HG03095 (cell line): ENCODE results near the gene BACE1.

Experiments
- ATAC-seq: cut with Tn5 transposase; IDR thresholded peaks from one replicate; pipeline ENCODE4 v1.9.1; 2021; ENCODE audit warnings: moderate library complexity; ENCODE audit not compliant: unreplicated experiment

The BACE1 gene

GRCh38 chr11:117309310-117309709 is 6.7 kb downstream of the BACE1 start:
- ATAC-seq, result no peak

- ATAC-seq, result no peak
These were observed 10.9 kb downstream of the BACE1 start for GRCh38 chr11:117305145-117305544.

DNA sequence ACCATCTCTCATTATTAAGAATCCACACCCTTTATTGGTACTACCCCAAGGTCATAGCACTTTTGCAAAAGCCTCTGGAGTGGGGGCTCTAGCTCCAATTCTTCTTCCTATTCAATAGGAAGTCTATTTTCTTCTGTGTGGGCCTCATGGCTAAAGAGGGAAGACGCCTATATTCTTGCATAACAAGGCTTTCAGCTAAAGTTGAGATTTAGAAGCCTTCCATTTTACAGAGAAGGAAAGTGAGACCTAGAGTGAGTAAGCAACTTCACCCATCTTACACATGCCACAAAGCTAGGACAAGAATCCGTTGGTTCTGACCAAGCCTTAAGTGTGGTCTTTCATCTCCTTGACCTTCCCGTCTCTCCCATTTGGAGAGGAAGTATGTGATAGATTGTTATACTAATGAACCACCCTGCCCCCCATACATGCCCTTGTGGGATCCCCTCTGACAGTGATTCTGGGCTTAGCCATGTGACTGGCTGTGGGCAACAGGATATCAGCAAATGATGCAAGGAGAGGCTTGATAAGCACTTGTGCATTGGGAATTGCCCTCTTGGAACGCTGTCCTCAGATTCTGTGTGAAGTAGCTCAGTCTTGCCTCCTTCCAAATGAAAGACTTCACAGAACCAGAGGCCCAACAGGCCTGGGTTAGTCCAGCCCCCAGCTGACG is 12.3 kb downstream of the BACE1 start:
- no peak for ATAC-seq

DNA sequence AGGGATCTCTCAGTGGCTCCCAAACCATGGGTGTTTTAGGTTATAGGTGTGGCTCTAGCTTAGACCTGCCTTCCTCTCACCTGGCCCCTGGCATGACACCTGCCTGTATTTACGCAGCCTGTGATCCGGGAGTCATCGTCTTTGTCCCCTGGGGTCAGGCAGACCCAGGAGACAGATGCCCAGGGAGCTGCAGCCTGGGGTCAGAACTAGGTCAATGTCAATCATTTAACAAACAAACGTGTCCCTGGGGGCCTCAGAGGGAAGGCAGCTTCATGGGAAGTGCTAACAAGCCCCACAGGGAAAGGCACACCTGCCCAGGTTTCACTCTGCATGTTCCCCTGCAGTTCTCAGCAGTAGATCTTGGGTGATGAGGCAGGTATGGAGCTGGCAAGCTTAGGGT is 13.0 kb downstream of the BACE1 start:
- no peak for ATAC-seq

GRCh38 chr11:117302228-117302627 is 13.8 kb downstream of the BACE1 start:
- no peak for ATAC-seq

DNA sequence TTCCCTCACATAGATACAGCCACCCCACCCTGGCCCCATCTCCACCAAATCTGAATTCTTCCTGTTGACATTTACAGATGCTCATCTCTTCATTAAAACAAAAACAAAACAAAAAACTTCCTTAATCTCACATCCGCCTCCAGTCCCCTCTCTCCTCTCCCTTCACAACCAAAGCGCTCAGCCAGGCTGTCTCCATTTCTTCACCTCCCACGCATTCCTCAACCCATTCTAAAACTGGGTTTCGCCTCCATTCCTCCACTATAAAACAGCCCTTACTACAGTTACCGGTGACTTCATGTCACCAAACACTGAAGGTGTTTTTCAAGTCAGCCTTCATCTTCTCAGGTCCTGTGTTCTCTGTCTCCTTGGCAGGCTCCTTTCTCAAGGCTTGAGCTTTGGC is 15.3 kb downstream of the BACE1 start:
- ATAC-seq, result no peak

DNA sequence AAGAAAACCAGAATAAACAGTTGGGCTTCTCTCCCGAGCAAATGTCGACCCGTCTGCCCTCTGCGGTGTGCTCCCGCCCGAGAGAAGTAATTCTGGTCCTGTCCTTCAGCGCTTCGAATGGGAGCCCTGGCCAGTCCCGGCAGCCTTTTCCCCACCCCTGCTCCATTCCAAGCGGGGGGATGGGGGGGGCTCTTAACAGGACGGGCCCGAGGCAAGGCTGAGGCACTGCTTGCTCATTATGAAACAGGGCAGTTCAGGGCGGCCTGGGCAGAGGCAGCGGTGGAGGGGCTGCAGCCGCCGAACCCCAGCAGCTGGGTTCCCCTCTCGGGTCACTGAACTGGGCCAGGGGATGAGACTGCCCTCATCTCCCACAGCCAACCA is 15.8 kb downstream of the BACE1 start:
- ATAC-seq, result no peak

GRCh38 chr11:117299351-117300282 is 16.4 kb downstream of the BACE1 start:
- no peak for ATAC-seq

DNA sequence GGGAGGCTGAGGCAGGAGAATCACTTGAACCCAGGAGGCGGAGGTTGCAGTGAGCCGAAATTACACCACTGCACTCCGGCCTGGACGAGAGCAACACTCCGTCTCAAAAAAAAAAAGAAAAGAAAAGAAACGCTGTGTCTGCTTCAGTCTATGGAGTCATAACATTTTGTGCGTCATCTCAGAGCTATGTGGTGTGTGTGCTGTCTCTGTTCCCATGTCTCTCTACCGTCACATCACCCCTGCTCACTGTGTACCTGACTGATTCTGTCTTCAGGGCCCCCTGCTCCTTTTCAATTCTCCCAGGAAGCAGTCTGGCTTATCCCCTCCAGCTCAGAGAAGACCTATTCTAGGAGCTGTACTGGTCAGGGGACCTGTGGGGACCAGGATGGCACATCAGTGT is 17.9 kb downstream of the BACE1 start:
- no peak for ATAC-seq

DNA sequence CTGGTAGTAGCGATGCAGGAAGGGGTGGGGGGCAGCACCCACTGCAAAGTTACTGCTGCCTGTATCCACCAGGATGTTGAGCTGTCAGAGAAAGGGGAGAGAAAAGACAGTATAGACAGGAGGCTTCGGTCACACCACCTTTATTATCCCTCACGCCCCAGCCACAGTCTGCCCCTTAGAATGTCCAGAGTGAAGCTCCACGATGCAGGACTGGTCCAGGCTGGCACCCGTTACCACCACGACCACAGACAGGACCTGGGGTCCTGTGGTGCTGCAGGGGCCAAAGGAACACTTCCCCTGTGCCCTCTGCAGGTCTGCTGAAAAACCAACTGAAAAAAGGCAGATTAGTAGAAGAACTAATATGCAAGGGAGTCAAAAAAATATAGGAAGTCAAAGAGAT is 19.2 kb downstream of the BACE1 start:
- no peak for ATAC-seq

GRCh38 chr11:117295438-117296137 is 20.5 kb downstream of the BACE1 start:
- ATAC-seq, result no peak

DNA sequence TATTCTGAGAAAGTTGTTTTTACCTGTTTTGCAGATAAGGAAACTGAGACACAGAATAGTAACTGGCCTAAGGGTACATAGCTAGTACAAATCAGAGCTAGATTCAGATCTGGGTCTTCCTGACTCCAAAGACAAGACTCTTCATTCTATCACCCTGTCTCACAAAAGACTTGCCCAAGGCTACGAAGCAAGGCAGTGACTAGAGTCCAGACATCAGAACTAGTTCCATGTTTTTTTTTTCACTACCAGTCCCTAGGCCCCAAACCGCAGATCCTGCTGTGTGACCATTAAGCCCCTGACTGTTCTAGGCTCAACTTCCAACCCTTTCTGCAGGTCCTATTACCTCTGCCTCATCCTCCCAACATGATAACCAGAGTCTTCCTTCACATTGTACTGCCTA is 23.4 kb downstream of the BACE1 start:
- no peak for ATAC-seq

DNA sequence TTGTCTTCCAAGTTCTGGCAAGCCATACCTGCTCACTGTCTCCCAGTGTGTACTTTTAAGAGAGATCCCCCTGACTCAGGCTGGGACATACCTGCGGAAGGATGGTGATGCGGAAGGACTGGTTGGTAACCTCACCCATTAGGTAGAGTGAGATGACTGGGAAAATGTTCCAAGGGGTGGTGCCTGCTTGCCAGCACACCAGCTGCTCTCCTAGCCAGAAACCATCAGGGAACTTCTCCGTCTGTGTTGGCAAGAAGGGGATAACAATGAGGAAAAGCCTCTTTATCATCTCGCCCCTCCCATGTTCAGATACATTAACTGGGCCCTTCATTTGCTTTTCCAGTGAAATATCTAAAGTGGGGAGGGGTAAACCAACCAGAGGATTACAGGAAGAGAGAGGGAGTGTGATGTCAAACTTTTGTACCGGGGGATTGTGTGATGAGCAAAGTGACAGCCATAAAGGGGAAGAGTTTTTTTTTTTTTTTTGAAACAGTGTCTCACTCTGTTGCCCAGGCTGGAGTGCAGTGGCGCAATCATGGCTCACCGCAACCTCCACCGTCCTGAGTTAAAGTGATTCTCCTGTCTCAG is 25.2 kb downstream of the BACE1 start, which contains the start of gene BACE1-AS:
TSS of gene BACE1-AS (plus strand) at position 538 of the 588 bp plus-strand sequence.
- no peak for ATAC-seq

- ATAC-seq, result no peak
These were observed 26.3 kb downstream of the BACE1 start for GRCh38 chr11:117289795-117290194.

GRCh38 chr11:117287668-117288067 is 28.4 kb downstream of the BACE1 start:
- no peak for ATAC-seq

DNA sequence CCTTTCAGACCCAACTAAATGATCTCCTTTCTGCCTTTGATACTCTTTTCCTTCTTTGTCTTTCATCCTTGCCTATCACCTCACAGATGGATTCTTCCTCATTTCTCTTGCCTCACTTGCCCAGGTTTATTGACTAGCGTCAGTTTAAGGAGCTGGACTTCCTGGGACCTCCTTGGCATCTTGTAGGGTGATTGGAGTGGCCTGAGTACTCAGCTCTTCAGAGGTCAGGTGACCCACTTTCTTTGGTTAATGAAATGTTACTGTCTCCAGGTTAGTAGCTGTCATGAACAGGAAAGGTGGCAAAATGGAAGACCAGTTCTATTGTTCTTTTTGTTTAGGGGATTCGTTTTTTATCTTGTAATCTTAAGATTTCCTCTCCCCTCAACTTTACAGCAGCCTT is 29.5 kb downstream of the BACE1 start:
- no peak for ATAC-seq

GRCh38 chr11:117284053-117284452 is 32.0 kb downstream of the BACE1 start:
- no peak for ATAC-seq

GRCh38 chr11:117282956-117283355 is 33.1 kb downstream of the BACE1 start:
- ATAC-seq, result no peak

- ATAC-seq, result no peak
These were observed 34.2 kb downstream of the BACE1 start for GRCh38 chr11:117281869-117282268.

- ATAC-seq, result no peak
These were observed 34.9 kb downstream of the BACE1 start for GRCh38 chr11:117281159-117281558.

- ATAC-seq, result no peak
These were observed 36.2 kb downstream of the BACE1 start for GRCh38 chr11:117279711-117280376.
